A673 (cell line): Measurements from ENCODE around the gene KCTD12.

ENCODE experiments used
- EZH2 ChIP-seq: fragments of 200-600 bp; sonication (generic); IDR thresholded peaks from 2 replicates; pipeline ENCODE4 v1.6.1; 2017; ENCODE audit warnings: borderline replicate concordance, low read depth, mild to moderate bottlenecking, mixed read lengths, antibody characterized with exemption, low read length; ENCODE audit not compliant: poor library complexity, severe bottlenecking
- TF ChIP-seq, protein P1 (sequence below): fragments of 300-800, 200-600 bp; sonication (generic); conservative IDR thresholded peaks from 2 replicates; pipeline ENCODE4 v1.5.1; 2017; ENCODE audit warnings: low read depth, mild to moderate bottlenecking, antibody characterized with exemption, low read length, moderate library complexity, mixed read lengths

- TF ChIP-seq, protein P1, sequence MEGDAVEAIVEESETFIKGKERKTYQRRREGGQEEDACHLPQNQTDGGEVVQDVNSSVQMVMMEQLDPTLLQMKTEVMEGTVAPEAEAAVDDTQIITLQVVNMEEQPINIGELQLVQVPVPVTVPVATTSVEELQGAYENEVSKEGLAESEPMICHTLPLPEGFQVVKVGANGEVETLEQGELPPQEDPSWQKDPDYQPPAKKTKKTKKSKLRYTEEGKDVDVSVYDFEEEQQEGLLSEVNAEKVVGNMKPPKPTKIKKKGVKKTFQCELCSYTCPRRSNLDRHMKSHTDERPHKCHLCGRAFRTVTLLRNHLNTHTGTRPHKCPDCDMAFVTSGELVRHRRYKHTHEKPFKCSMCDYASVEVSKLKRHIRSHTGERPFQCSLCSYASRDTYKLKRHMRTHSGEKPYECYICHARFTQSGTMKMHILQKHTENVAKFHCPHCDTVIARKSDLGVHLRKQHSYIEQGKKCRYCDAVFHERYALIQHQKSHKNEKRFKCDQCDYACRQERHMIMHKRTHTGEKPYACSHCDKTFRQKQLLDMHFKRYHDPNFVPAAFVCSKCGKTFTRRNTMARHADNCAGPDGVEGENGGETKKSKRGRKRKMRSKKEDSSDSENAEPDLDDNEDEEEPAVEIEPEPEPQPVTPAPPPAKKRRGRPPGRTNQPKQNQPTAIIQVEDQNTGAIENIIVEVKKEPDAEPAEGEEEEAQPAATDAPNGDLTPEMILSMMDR = no peak
- no peak for TF ChIP-seq EZH2
Observed at GRCh38 chr13:76921516-76921915, 35.3 kb upstream of the KCTD12 start.
